BLaER1 (cell line): ENCODE results near the gene ARHGEF4.
A peak's percentile ranks its signal among the peaks of the same experiment; 100 is the strongest.

Source experiments
- H3K27ac ChIP-seq: shearing (Covaris generic); formaldehyde crosslinking; 2 replicates; pipeline ENCODE4 v1.8.1; 2022
- H3K27me3 ChIP-seq: shearing (Covaris generic); formaldehyde crosslinking; 2 replicates; pipeline ENCODE4 v1.8.1; 2022
- H3K36me3 ChIP-seq: shearing (Covaris generic); formaldehyde crosslinking; 2 replicates; pipeline ENCODE4 v1.8.1; 2022
- H3K4me1 ChIP-seq: shearing (Covaris generic); formaldehyde crosslinking; 2 replicates; pipeline ENCODE4 v1.8.1; 2022
- H3K4me2 ChIP-seq: shearing (Covaris generic); formaldehyde crosslinking; 2 replicates; pipeline ENCODE4 v1.8.1; 2022
- H3K4me3 ChIP-seq: shearing (Covaris generic); formaldehyde crosslinking; 2 replicates; pipeline ENCODE4 v1.8.1; 2022
- H3K9ac ChIP-seq: shearing (Covaris generic); formaldehyde crosslinking; 2 replicates; pipeline ENCODE4 v1.8.1; 2022
- H3K9me3 ChIP-seq: shearing (Covaris generic); formaldehyde crosslinking; 2 replicates; pipeline ENCODE4 v1.8.1; 2022
- H4K20me1 ChIP-seq: shearing (Covaris generic); formaldehyde crosslinking; 2 replicates; pipeline ENCODE4 v1.8.1; 2022
- Cebpa-rat ChIP-seq: shearing (Covaris generic); IDR thresholded peaks from 2 replicates; pipeline ENCODE4 v1.8.1; 2022

The ARHGEF4 gene

GRCh38 chr2:130840506-130840905 is 3.8 kb downstream of the ARHGEF4 start:
- no peak overlapping the region for H3K27ac ChIP-seq
- no peaks in the 10 kb centered on the region for H3K9me3 ChIP-seq
- peaks cover 46% of the 10 kb centered on the region for H3K27me3 ChIP-seq
- H3K4me1 ChIP-seq = peaks cover 56% of the 10 kb centered on the region
- no peak for TF ChIP-seq Cebpa-rat
- H3K4me3 ChIP-seq = no peak overlapping the region
- H4K20me1 ChIP-seq = peaks cover 7% of the 10 kb centered on the region; the same call in 1 of the 2 replicates
- H3K36me3 ChIP-seq = no peaks in the 10 kb centered on the region
- H3K4me2 ChIP-seq = no peak overlapping the region
- no peak overlapping the region for H3K9ac ChIP-seq

- Histone ChIP-seq H3K9me3 (no peaks in the 10 kb centered on the region), H4K20me1 (peaks cover 7% of the 10 kb centered on the region; the same call in 1 of the 2 replicates), H3K27me3 (peaks cover 32% of the 10 kb centered on the region), H3K36me3 (no peaks in the 10 kb centered on the region), H3K4me1 (peaks cover 56% of the 10 kb centered on the region), H3K9ac (no peak overlapping the region), H3K27ac (no peak overlapping the region), H3K4me3 (no peak overlapping the region), H3K4me2 (no peak overlapping the region)
- TF ChIP-seq Cebpa-rat = no peak
Measured at GRCh38 chr2:130841741-130842365, 5.1 kb downstream of the ARHGEF4 start.

- H3K9ac ChIP-seq = no peak overlapping the region
- no peak overlapping the region for H3K27ac ChIP-seq
- no peaks in the 10 kb centered on the region for H4K20me1 ChIP-seq
- peaks cover 57% of the 10 kb centered on the region for H3K4me1 ChIP-seq
- 0 out of 2 replicates have a peak overlapping the region, but pooled peaks have one; percentile 7 for H3K4me2 ChIP-seq
- H3K36me3 ChIP-seq = no peaks in the 10 kb centered on the region
- H3K9me3 ChIP-seq = no peaks in the 10 kb centered on the region
- H3K4me3 ChIP-seq = no peak overlapping the region
- H3K27me3 ChIP-seq = peaks cover 23% of the 10 kb centered on the region
- TF ChIP-seq Cebpa-rat = no peak
Measured at GRCh38 chr2:130842770-130843169, 6.1 kb downstream of the ARHGEF4 start.

- H3K27me3 ChIP-seq = peaks cover 16% of the 10 kb centered on the region
- H3K36me3 ChIP-seq = no peaks in the 10 kb centered on the region
- H3K4me2 ChIP-seq = 0 out of 2 replicates have a peak overlapping the region, but pooled peaks have one; percentile 7
- TF ChIP-seq Cebpa-rat = no peak
- H3K4me1 ChIP-seq = peaks cover 57% of the 10 kb centered on the region
- H4K20me1 ChIP-seq = no peaks in the 10 kb centered on the region
- H3K27ac ChIP-seq = no peak overlapping the region
- no peak overlapping the region for H3K9ac ChIP-seq
- no peaks in the 10 kb centered on the region for H3K9me3 ChIP-seq
- no peak overlapping the region for H3K4me3 ChIP-seq
Measured at GRCh38 chr2:130843321-130843985, 6.7 kb downstream of the ARHGEF4 start.

GRCh38 chr2:130844161-130844560 is 7.4 kb downstream of the ARHGEF4 start:
- Histone ChIP-seq H3K4me2 (no peak overlapping the region), H3K4me1 (peaks cover 57% of the 10 kb centered on the region), H3K36me3 (no peaks in the 10 kb centered on the region), H3K27ac (no peak overlapping the region), H3K4me3 (no peak overlapping the region), H3K9ac (no peak overlapping the region), H3K27me3 (peaks cover 9% of the 10 kb centered on the region), H4K20me1 (no peaks in the 10 kb centered on the region), H3K9me3 (no peaks in the 10 kb centered on the region)
- TF ChIP-seq Cebpa-rat = no peak

GRCh38 chr2:130845505-130846085 is 8.9 kb downstream of the ARHGEF4 start:
- H3K9ac ChIP-seq = peak overlapping the region; percentile 36
- TF ChIP-seq Cebpa-rat = no peak

GRCh38 chr2:130846233-130846632 is 9.5 kb downstream of the ARHGEF4 start:
- TF ChIP-seq Cebpa-rat = no peak
- Histone ChIP-seq H3K27ac (peak overlapping the region; percentile 73), H4K20me1 (peaks cover 9% of the 10 kb centered on the region), H3K9ac (peak overlapping the region; percentile 36), H3K4me3 (no peak overlapping the region), H3K9me3 (no peaks in the 10 kb centered on the region), H3K27me3 (no peaks in the 10 kb centered on the region), H3K36me3 (no peaks in the 10 kb centered on the region), H3K4me1 (peaks cover 76% of the 10 kb centered on the region), H3K4me2 (peak overlapping the region; percentile 98)

More at GRCh38 chr2:130845505-130846085, 8.9 kb downstream of the ARHGEF4 start:
- H3K27ac ChIP-seq = peak overlapping the region; percentile 73
- no peaks in the 10 kb centered on the region for H3K27me3 ChIP-seq
- peak overlapping the region; percentile 98 for H3K4me2 ChIP-seq
- no peak overlapping the region for H3K4me3 ChIP-seq
- H4K20me1 ChIP-seq = peaks cover 4% of the 10 kb centered on the region; the same call in 1 of the 2 replicates
- no peaks in the 10 kb centered on the region for H3K9me3 ChIP-seq
- no peaks in the 10 kb centered on the region for H3K36me3 ChIP-seq
- peaks cover 69% of the 10 kb centered on the region for H3K4me1 ChIP-seq

- Histone ChIP-seq H3K4me3 (no peak overlapping the region), H3K4me1 (peaks cover 82% of the 10 kb centered on the region), H4K20me1 (peaks cover 15% of the 10 kb centered on the region), H3K4me2 (peak overlapping the region; percentile 98), H3K9me3 (no peaks in the 10 kb centered on the region), H3K9ac (peak overlapping the region; percentile 36), H3K27me3 (no peaks in the 10 kb centered on the region), H3K36me3 (no peaks in the 10 kb centered on the region), H3K27ac (peak overlapping the region; percentile 73)
- TF ChIP-seq Cebpa-rat = no peak
Measured at GRCh38 chr2:130846686-130847375, 10.1 kb downstream of the ARHGEF4 start.

- Histone ChIP-seq H3K36me3 (no peaks in the 10 kb centered on the region), H3K27ac (peak overlapping the region; percentile 48; the same call in 1 of the 2 replicates), H3K9ac (0 out of 2 replicates have a peak overlapping the region, but pooled peaks have one; percentile 6), H4K20me1 (peaks cover 18% of the 10 kb centered on the region), H3K4me3 (no peak overlapping the region), H3K4me2 (peak overlapping the region; percentile 98), H3K9me3 (no peaks in the 10 kb centered on the region), H3K4me1 (peaks cover 88% of the 10 kb centered on the region), H3K27me3 (no peaks in the 10 kb centered on the region)
- no peak for TF ChIP-seq Cebpa-rat
Measured at GRCh38 chr2:130847776-130848525, 11.2 kb downstream of the ARHGEF4 start.
